ENCODE data around the gene SERPINB10.

The SERPINB10 gene

GRCh38 chr18:63878343-63878742 is 29.4 kb upstream of the SERPINB10 start:
- no peaks in the 10 kb centered on the region for H3K36me3 ChIP-seq (replicated peaks; ENCODE audit: insufficient read depth, low read length)
- H3K4me2 ChIP-seq (ENCODE audit: low read depth, low read length): no peak overlapping the region
- no peak overlapping the region for H3K4me3 ChIP-seq (ENCODE audit: low read length)
- no peaks in the 10 kb centered on the region for H4K20me1 ChIP-seq (ENCODE audit: insufficient read depth, low read length)
- H3K9me3 ChIP-seq (replicated peaks; ENCODE audit: insufficient read depth, low read length): no peaks in the 10 kb centered on the region
- no peaks in the 10 kb centered on the region for H3K27me3 ChIP-seq (replicated peaks; ENCODE audit: insufficient read depth, low read length)
- no peaks in the 10 kb centered on the region for H3K4me1 ChIP-seq (ENCODE audit: low read length)
- no peak for TF ChIP-seq CTCF (IDR thresholded peaks at IDR 0.05; ENCODE audit: low read length)
- no peak for TF ChIP-seq EZH2phosphoT487 (IDR thresholded peaks at IDR 0.05; ENCODE audit: low read length)
- no peak for TF ChIP-seq EZH2 (optimal IDR thresholded peaks at IDR 0.05; ENCODE audit: low read depth, low read length)
- H3K27ac ChIP-seq (ENCODE audit: low read length): no peak overlapping the region
- no peaks in the 10 kb centered on the region for H3K79me2 ChIP-seq (ENCODE audit: low read length)
- no peaks in the 10 kb centered on the region for H3K9me2 ChIP-seq (replicated peaks; ENCODE audit: insufficient read depth, low read length)
- H3K9ac ChIP-seq (ENCODE audit: low read length): no peak overlapping the region
- no peaks in the 10 kb centered on the region for H3F3A ChIP-seq (ENCODE audit: insufficient read depth, low read length)
- H2AFZ ChIP-seq (ENCODE audit: low read length): no peak overlapping the region
- no peak for DNase-seq

- Histone ChIP-seq H2AFZ (ENCODE audit: low read length) (no peak overlapping the region), H3K36me3 (replicated peaks; ENCODE audit: insufficient read depth, low read length) (no peaks in the 10 kb centered on the region), H3K9me2 (replicated peaks; ENCODE audit: insufficient read depth, low read length) (no peaks in the 10 kb centered on the region), H4K20me1 (ENCODE audit: insufficient read depth, low read length) (no peaks in the 10 kb centered on the region), H3F3A (ENCODE audit: insufficient read depth, low read length) (no peaks in the 10 kb centered on the region), H3K79me2 (ENCODE audit: low read length) (no peaks in the 10 kb centered on the region), H3K27ac (ENCODE audit: low read length) (no peak overlapping the region), H3K9me3 (replicated peaks; ENCODE audit: insufficient read depth, low read length) (no peaks in the 10 kb centered on the region), H3K4me1 (ENCODE audit: low read length) (no peaks in the 10 kb centered on the region), H3K27me3 (replicated peaks; ENCODE audit: insufficient read depth, low read length) (no peaks in the 10 kb centered on the region), H3K4me3 (ENCODE audit: low read length) (no peak overlapping the region), H3K4me2 (ENCODE audit: low read depth, low read length) (no peak overlapping the region), H3K9ac (ENCODE audit: low read length) (no peak overlapping the region)
- TF ChIP-seq CTCF (IDR thresholded peaks at IDR 0.05; ENCODE audit: low read length) (no peak), EZH2phosphoT487 (IDR thresholded peaks at IDR 0.05; ENCODE audit: low read length) (no peak)
- no peak for DNase-seq
These were observed 28.8 kb upstream of the SERPINB10 start for GRCh38 chr18:63878925-63879324.

- no peaks in the 10 kb centered on the region for H3K9me2 ChIP-seq (replicated peaks; ENCODE audit: insufficient read depth, low read length)
- no peak for DNase-seq
- no peaks in the 10 kb centered on the region for H3K79me2 ChIP-seq (ENCODE audit: low read length)
- H2AFZ ChIP-seq (ENCODE audit: low read length): no peak overlapping the region
- H3K27me3 ChIP-seq (replicated peaks; ENCODE audit: insufficient read depth, low read length): no peaks in the 10 kb centered on the region
- no peaks in the 10 kb centered on the region for H3F3A ChIP-seq (ENCODE audit: insufficient read depth, low read length)
- H3K4me3 ChIP-seq (ENCODE audit: low read length): no peak overlapping the region
- no peak overlapping the region for H3K9ac ChIP-seq (ENCODE audit: low read length)
- no peak overlapping the region for H3K4me2 ChIP-seq (ENCODE audit: low read depth, low read length)
- H3K36me3 ChIP-seq (replicated peaks; ENCODE audit: insufficient read depth, low read length): no peaks in the 10 kb centered on the region
- H4K20me1 ChIP-seq (ENCODE audit: insufficient read depth, low read length): no peaks in the 10 kb centered on the region
- no peaks in the 10 kb centered on the region for H3K9me3 ChIP-seq (replicated peaks; ENCODE audit: insufficient read depth, low read length)
- H3K27ac ChIP-seq (ENCODE audit: low read length): no peak overlapping the region
- no peak for TF ChIP-seq EZH2 (optimal IDR thresholded peaks at IDR 0.05; ENCODE audit: low read depth, low read length)
- H3K4me1 ChIP-seq (ENCODE audit: low read length): no peaks in the 10 kb centered on the region
These were observed 28.0 kb upstream of the SERPINB10 start for GRCh38 chr18:63879709-63880108.

GRCh38 chr18:63881851-63882250 is 25.9 kb upstream of the SERPINB10 start:
- Histone ChIP-seq H3K4me3 (ENCODE audit: low read length) (no peak overlapping the region), H3K36me3 (replicated peaks; ENCODE audit: insufficient read depth, low read length) (no peaks in the 10 kb centered on the region), H3F3A (ENCODE audit: insufficient read depth, low read length) (no peaks in the 10 kb centered on the region), H3K27me3 (replicated peaks; ENCODE audit: insufficient read depth, low read length) (no peaks in the 10 kb centered on the region), H3K4me1 (ENCODE audit: low read length) (no peaks in the 10 kb centered on the region), H3K9me3 (replicated peaks; ENCODE audit: insufficient read depth, low read length) (no peaks in the 10 kb centered on the region), H4K20me1 (ENCODE audit: insufficient read depth, low read length) (no peaks in the 10 kb centered on the region), H2AFZ (ENCODE audit: low read length) (no peak overlapping the region), H3K9ac (ENCODE audit: low read length) (no peak overlapping the region), H3K4me2 (ENCODE audit: low read depth, low read length) (no peak overlapping the region), H3K9me2 (replicated peaks; ENCODE audit: insufficient read depth, low read length) (no peaks in the 10 kb centered on the region), H3K27ac (ENCODE audit: low read length) (no peak overlapping the region), H3K79me2 (ENCODE audit: low read length) (no peaks in the 10 kb centered on the region)
- TF ChIP-seq EZH2phosphoT487 (IDR thresholded peaks at IDR 0.05; ENCODE audit: low read length) (no peak), EZH2 (optimal IDR thresholded peaks at IDR 0.05; ENCODE audit: low read depth, low read length) (no peak), CTCF (IDR thresholded peaks at IDR 0.05; ENCODE audit: low read length) (no peak)
- no peak for DNase-seq
